DND-41 (cell line): ENCODE results near the gene LRRC3C.

Experiments
- EZH2 ChIP-seq: IDR thresholded peaks from 3 replicates; pipeline ENCODE4 v1.6.1; 2012; ENCODE audit warnings: borderline replicate concordance, low read depth, mild to moderate bottlenecking, moderate library complexity, low read length, inconsistent platforms; ENCODE audit not compliant: severe bottlenecking
- TF ChIP-seq, protein P1 (sequence below): IDR thresholded peaks from 2 replicates; pipeline ENCODE4 v1.5.1; 2012; ENCODE audit warnings: borderline replicate concordance, low read length, moderate library complexity, mild to moderate bottlenecking; ENCODE audit not compliant: poor library complexity, severe bottlenecking; ENCODE audit errors: extremely low read depth

DNA sequence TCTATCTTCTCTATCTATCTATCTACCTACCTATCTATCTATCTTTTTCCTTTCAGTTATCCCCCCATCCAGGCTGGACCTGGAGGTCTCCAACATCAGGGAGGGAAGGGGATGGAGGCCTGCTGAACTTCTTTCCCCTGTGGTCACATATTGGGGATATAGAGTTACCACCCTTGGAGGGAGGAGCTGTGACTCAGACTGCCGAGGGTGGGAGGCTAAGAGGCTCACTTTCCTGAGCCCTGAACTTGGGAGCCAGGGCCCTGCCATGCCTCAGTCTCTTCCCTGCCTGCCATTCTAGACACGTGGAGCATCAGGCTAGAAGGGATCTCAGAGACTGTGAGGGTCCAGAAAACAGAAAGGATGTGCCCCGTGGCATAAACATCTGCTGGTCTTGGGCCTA is 8.4 kb downstream of the LRRC3C start:
- TF ChIP-seq EZH2 = no peak
- TF ChIP-seq, protein P1, sequence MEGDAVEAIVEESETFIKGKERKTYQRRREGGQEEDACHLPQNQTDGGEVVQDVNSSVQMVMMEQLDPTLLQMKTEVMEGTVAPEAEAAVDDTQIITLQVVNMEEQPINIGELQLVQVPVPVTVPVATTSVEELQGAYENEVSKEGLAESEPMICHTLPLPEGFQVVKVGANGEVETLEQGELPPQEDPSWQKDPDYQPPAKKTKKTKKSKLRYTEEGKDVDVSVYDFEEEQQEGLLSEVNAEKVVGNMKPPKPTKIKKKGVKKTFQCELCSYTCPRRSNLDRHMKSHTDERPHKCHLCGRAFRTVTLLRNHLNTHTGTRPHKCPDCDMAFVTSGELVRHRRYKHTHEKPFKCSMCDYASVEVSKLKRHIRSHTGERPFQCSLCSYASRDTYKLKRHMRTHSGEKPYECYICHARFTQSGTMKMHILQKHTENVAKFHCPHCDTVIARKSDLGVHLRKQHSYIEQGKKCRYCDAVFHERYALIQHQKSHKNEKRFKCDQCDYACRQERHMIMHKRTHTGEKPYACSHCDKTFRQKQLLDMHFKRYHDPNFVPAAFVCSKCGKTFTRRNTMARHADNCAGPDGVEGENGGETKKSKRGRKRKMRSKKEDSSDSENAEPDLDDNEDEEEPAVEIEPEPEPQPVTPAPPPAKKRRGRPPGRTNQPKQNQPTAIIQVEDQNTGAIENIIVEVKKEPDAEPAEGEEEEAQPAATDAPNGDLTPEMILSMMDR = no peak
